A549 (cell line): ENCODE data around the gene STXBP4.

Experiments
- CEBPB ChIP-seq, 2 experiments: fragments of >200 bp in 1 of 2; sonication (Bioruptor Twin) in 1 of 2; formaldehyde crosslinking in 1 of 2; IDR thresholded peaks; 2 replicates each; pipeline ENCODE4 v1.6.1; 2012 to 2016
- FOSL2 ChIP-seq, 2 experiments: fragments of 450-650 bp in 1 of 2; fragments of >200 bp in 1 of 2; sonication (Bioruptor Twin) in 1 of 2; formaldehyde crosslinking; IDR thresholded peaks; 2 replicates each; pipeline versions ENCODE4 v1.5.0 to v1.6.1; 2016 to 2020; ENCODE audit warnings: mild to moderate bottlenecking in 1 of 2, moderate library complexity in 1 of 2
- HOXB5 ChIP-seq: fragments of 250-450 bp; sonication (Bioruptor Pico); IDR thresholded peaks from 2 replicates; pipeline ENCODE4 v1.5.0; 2020; ENCODE audit warnings: mild to moderate bottlenecking, moderate library complexity
- JUN ChIP-seq, 2 experiments: fragments of >200 bp; sonication (Bioruptor Twin); formaldehyde crosslinking; IDR thresholded peaks; 2 replicates in 1 of 2; 3 replicates in 1 of 2; pipeline ENCODE4 v1.6.1; 2016 to 2017
- RAD21 ChIP-seq, 2 experiments: fragments of >200 bp in 1 of 2; sonication (Bioruptor Twin) in 1 of 2; formaldehyde crosslinking in 1 of 2; IDR thresholded peaks in 1 of 2; conservative IDR thresholded peaks in 1 of 2; 2 replicates in 1 of 2; 3 replicates in 1 of 2; pipeline ENCODE4 v1.6.1; 2012 to 2018; ENCODE audit warnings: inconsistent platforms in 1 of 2
- SREBF2 ChIP-seq: fragments of 450-650 bp; IDR thresholded peaks from 2 replicates; pipeline ENCODE4 v1.6.1; 2014; ENCODE audit warnings: mild to moderate bottlenecking, moderate library complexity
- TF ChIP-seq, protein P1 (sequence below): fragments of >200 bp; sonication (Bioruptor Twin); formaldehyde crosslinking; IDR thresholded peaks from 3 replicates; pipeline ENCODE4 v1.5.1; 2016
- TF ChIP-seq, protein P2 (sequence below): fragments of 450-650 bp; IDR thresholded peaks from 2 replicates; pipeline ENCODE4 v1.6.1; 2014; ENCODE audit warnings: antibody characterized with exemption
- TF ChIP-seq, protein P3 (sequence below): fragments of 200-600 bp; sonication (generic); IDR thresholded peaks from 2 replicates; pipeline ENCODE4 v1.6.1; 2016; ENCODE audit warnings: antibody characterized with exemption, mild to moderate bottlenecking, moderate library complexity

DNA sequence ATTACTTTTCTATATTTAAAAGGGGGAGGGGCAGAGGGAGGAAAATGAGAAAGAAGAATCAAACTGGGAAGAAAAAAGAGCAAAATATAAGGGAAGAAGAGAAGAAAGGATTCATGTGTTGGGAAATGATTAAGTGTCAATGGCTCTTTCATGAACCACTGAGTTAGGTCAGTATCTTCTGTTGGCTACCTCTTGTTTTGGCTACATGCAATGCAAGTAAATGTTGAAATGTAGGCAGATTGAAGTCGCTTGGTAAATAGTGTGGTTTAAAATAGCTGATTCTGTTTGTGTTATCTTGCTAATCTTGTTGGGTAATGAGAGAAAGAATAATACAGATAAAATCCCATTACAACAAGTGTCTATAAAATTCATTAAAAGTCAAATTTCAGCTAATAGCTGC lies 27.3 kb upstream of the STXBP4 start:
- TF ChIP-seq, protein P1, sequence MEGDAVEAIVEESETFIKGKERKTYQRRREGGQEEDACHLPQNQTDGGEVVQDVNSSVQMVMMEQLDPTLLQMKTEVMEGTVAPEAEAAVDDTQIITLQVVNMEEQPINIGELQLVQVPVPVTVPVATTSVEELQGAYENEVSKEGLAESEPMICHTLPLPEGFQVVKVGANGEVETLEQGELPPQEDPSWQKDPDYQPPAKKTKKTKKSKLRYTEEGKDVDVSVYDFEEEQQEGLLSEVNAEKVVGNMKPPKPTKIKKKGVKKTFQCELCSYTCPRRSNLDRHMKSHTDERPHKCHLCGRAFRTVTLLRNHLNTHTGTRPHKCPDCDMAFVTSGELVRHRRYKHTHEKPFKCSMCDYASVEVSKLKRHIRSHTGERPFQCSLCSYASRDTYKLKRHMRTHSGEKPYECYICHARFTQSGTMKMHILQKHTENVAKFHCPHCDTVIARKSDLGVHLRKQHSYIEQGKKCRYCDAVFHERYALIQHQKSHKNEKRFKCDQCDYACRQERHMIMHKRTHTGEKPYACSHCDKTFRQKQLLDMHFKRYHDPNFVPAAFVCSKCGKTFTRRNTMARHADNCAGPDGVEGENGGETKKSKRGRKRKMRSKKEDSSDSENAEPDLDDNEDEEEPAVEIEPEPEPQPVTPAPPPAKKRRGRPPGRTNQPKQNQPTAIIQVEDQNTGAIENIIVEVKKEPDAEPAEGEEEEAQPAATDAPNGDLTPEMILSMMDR: no peak
- TF ChIP-seq, protein P2, sequence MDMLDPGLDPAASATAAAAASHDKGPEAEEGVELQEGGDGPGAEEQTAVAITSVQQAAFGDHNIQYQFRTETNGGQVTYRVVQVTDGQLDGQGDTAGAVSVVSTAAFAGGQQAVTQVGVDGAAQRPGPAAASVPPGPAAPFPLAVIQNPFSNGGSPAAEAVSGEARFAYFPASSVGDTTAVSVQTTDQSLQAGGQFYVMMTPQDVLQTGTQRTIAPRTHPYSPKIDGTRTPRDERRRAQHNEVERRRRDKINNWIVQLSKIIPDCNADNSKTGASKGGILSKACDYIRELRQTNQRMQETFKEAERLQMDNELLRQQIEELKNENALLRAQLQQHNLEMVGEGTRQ: no peak
- TF ChIP-seq FOSL2 (IDR thresholded peaks at IDR 0.05) (no peak), FOSL2 (CRISPR knock-in tag; IDR thresholded peaks at IDR 0.05) (no peak), SREBF2 (no peak), RAD21 (conservative IDR thresholded peaks at IDR 0.05 in 1 of 2, IDR thresholded peaks at IDR 0.05 in 1 of 2) (no peak), HOXB5 (CRISPR knock-in tag) (no peak), CEBPB (IDR thresholded peaks at IDR 0.05) (no peak), JUN (IDR thresholded peaks at IDR 0.05) (no peak)
- TF ChIP-seq, protein P3, sequence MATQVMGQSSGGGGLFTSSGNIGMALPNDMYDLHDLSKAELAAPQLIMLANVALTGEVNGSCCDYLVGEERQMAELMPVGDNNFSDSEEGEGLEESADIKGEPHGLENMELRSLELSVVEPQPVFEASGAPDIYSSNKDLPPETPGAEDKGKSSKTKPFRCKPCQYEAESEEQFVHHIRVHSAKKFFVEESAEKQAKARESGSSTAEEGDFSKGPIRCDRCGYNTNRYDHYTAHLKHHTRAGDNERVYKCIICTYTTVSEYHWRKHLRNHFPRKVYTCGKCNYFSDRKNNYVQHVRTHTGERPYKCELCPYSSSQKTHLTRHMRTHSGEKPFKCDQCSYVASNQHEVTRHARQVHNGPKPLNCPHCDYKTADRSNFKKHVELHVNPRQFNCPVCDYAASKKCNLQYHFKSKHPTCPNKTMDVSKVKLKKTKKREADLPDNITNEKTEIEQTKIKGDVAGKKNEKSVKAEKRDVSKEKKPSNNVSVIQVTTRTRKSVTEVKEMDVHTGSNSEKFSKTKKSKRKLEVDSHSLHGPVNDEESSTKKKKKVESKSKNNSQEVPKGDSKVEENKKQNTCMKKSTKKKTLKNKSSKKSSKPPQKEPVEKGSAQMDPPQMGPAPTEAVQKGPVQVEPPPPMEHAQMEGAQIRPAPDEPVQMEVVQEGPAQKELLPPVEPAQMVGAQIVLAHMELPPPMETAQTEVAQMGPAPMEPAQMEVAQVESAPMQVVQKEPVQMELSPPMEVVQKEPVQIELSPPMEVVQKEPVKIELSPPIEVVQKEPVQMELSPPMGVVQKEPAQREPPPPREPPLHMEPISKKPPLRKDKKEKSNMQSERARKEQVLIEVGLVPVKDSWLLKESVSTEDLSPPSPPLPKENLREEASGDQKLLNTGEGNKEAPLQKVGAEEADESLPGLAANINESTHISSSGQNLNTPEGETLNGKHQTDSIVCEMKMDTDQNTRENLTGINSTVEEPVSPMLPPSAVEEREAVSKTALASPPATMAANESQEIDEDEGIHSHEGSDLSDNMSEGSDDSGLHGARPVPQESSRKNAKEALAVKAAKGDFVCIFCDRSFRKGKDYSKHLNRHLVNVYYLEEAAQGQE: no peak
